A549 (cell line): Measurements from ENCODE around the gene MPHOSPH6. TPM values are rescaled to one million over a fixed set of nuclear protein-coding genes. Genes with fewer than 3 reads are reported as not detected.

Experiments used
- ATAC-seq, 2 experiments: fragments of 200-7000 bp in 1 of 2; fragments of >200 bp in 1 of 2; cut with Nextera tagmentation in 1 of 2; cut with Tn5 transposase in 1 of 2; 3 replicates each; pipeline versions ENCODE4 v1.8.0 to v1.9.1; 2018 to 2020; ENCODE audit warnings: mild to moderate bottlenecking in 1 of 2, moderate library complexity in 1 of 2
- CTCF ChIA-PET: fragments of 300-600 bp; sonication (Branson Sonifier 250); formaldehyde crosslinking; extraction: SDS; loops from one replicate; lab custom pipeline; 2021; ENCODE audit warnings: antibody characterized with exemption, inconsistent platforms; lab: Yijun Ruan, JAX
- POLR2A ChIA-PET: fragments of 350-600 bp; formaldehyde crosslinking; extraction: SDS; loops from one replicate; lab custom pipeline; 2021; ENCODE audit warnings: antibody characterized with exemption, inconsistent platforms; lab: Yijun Ruan, JAX
- DNase-seq, 2 experiments: peaks; one replicate each; pipeline versions ENCODE4 v3.0.0 to v3.0.0-alpha.2; 2011 to 2016; ENCODE audit warnings: low read depth in 1 of 2, low spot score in 1 of 2
- FAIRE-seq: peaks from 2 replicates; lab custom pipeline; 2011; peaks lifted over from hg19 to GRCh38; lab: Jason Lieb, UNC
- H3K27ac ChIP-seq, 2 experiments: fragments of >200 bp; sonication (Bioruptor Twin); formaldehyde crosslinking; 3 replicates each; pipeline ENCODE4 v1.5.1; 2016 to 2017
- H3K4me1 ChIP-seq: fragments of >200 bp; sonication (Bioruptor Twin); formaldehyde crosslinking; 3 replicates; pipeline ENCODE4 v1.6.1; 2016
- H3K4me2 ChIP-seq: fragments of >200 bp; sonication (Bioruptor Twin); formaldehyde crosslinking; 3 replicates; pipeline ENCODE4 v1.6.1; 2016
- H3K4me3 ChIP-seq: fragments of >200 bp; sonication (Bioruptor Twin); formaldehyde crosslinking; 3 replicates; pipeline ENCODE4 v1.5.1; 2016
- H3K9me3 ChIP-seq: fragments of >200 bp; sonication (Bioruptor Twin); formaldehyde crosslinking; 3 replicates; pipeline ENCODE4 v1.6.1; 2016
- ATOH8 ChIP-seq: fragments of 250-450 bp; sonication (Bioruptor Pico); IDR thresholded peaks from 2 replicates; pipeline ENCODE4 v1.5.0; 2020; ENCODE audit warnings: low read depth, mild to moderate bottlenecking, moderate library complexity
- BHLHE40 ChIP-seq: IDR thresholded peaks from 2 replicates; pipeline ENCODE4 v1.6.1; 2012; ENCODE audit warnings: low read depth, low read length, inconsistent platforms
- CBX2 ChIP-seq: fragments of 200-600 bp; sonication (generic); IDR thresholded peaks from 2 replicates; pipeline ENCODE4 v1.6.1; 2016; ENCODE audit warnings: low read depth, mild to moderate bottlenecking, borderline replicate concordance
- CBX8 ChIP-seq: fragments of 200-600 bp; sonication (generic); IDR thresholded peaks from 2 replicates; pipeline ENCODE4 v1.6.1; 2016
- CHD2 ChIP-seq: fragments of 150-350 bp; IDR thresholded peaks from 2 replicates; pipeline ENCODE4 v1.6.1; 2014; ENCODE audit warnings: low read length; ENCODE audit not compliant: partially characterized antibody
- CHD4 ChIP-seq: fragments of 200-600 bp; sonication (generic); IDR thresholded peaks from 2 replicates; pipeline ENCODE4 v1.6.1; 2016; ENCODE audit warnings: antibody characterized with exemption, mild to moderate bottlenecking, borderline replicate concordance
- E2F6 ChIP-seq: IDR thresholded peaks from 2 replicates; pipeline ENCODE4 v1.6.1; 2012; ENCODE audit warnings: low read depth, borderline replicate concordance
- EHF ChIP-seq: fragments of 250-450 bp; sonication (Bioruptor Pico); IDR thresholded peaks from 2 replicates; pipeline ENCODE4 v1.5.0; 2020; ENCODE audit warnings: mild to moderate bottlenecking
- FOSL2 ChIP-seq, 2 experiments: fragments of 450-650 bp in 1 of 2; fragments of >200 bp in 1 of 2; sonication (Bioruptor Twin) in 1 of 2; formaldehyde crosslinking; IDR thresholded peaks; 2 replicates each; pipeline versions ENCODE4 v1.5.0 to v1.6.1; 2016 to 2020; ENCODE audit warnings: mild to moderate bottlenecking in 1 of 2, moderate library complexity in 1 of 2
- HDAC2 ChIP-seq: fragments of 200-600 bp; sonication (generic); IDR thresholded peaks from 2 replicates; pipeline ENCODE4 v1.6.1; 2016
- HEYL ChIP-seq: fragments of 250-450 bp; sonication (Bioruptor Pico); IDR thresholded peaks from 2 replicates; pipeline ENCODE4 v1.8.0; 2021; ENCODE audit warnings: mild to moderate bottlenecking, moderate library complexity
- HOXA7 ChIP-seq: fragments of 250-450 bp; sonication (Bioruptor Pico); IDR thresholded peaks from 2 replicates; pipeline ENCODE4 v1.5.0; 2020; ENCODE audit warnings: mild to moderate bottlenecking, moderate library complexity
- HOXB5 ChIP-seq: fragments of 250-450 bp; sonication (Bioruptor Pico); IDR thresholded peaks from 2 replicates; pipeline ENCODE4 v1.5.0; 2020; ENCODE audit warnings: mild to moderate bottlenecking, moderate library complexity
- JUN ChIP-seq, 2 experiments: fragments of >200 bp; sonication (Bioruptor Twin); formaldehyde crosslinking; IDR thresholded peaks; 2 replicates in 1 of 2; 3 replicates in 1 of 2; pipeline ENCODE4 v1.6.1; 2016 to 2017
- JUNB ChIP-seq: fragments of >200 bp; sonication (Bioruptor Twin); formaldehyde crosslinking; IDR thresholded peaks from 2 replicates; pipeline ENCODE4 v1.6.1; 2016
- KDM5A ChIP-seq: fragments of 200-600 bp; sonication (generic); IDR thresholded peaks from 2 replicates; pipeline ENCODE4 v1.6.1; 2016; ENCODE audit warnings: antibody characterized with exemption, mild to moderate bottlenecking
- MAFK ChIP-seq: fragments of 450-650 bp; IDR thresholded peaks from 2 replicates; pipeline ENCODE4 v1.6.1; 2014; ENCODE audit not compliant: partially characterized antibody
- MYC ChIP-seq: IDR thresholded peaks from 2 replicates; pipeline ENCODE4 v1.6.1; 2012; ENCODE audit warnings: mild to moderate bottlenecking, inconsistent platforms, low read length, improper control_type of control experiment, borderline replicate concordance
- NPAS2 ChIP-seq: fragments of 250-450 bp; sonication (Bioruptor Pico); IDR thresholded peaks from 2 replicates; pipeline ENCODE4 v1.8.0; 2022; ENCODE audit warnings: mild to moderate bottlenecking, moderate library complexity, borderline replicate concordance
- POLR2AphosphoS2 ChIP-seq: conservative IDR thresholded peaks from 2 replicates; pipeline ENCODE4 v1.6.1; 2012; ENCODE audit warnings: low read length, improper control_type of control experiment, inconsistent platforms
- RARB ChIP-seq: fragments of 250-450 bp; sonication (Bioruptor Pico); IDR thresholded peaks from 2 replicates; pipeline ENCODE4 v1.8.0; 2021; ENCODE audit warnings: mild to moderate bottlenecking, moderate library complexity
- RFX5 ChIP-seq: fragments of 450-650 bp; IDR thresholded peaks from 2 replicates; pipeline ENCODE4 v1.7.1; 2014; ENCODE audit warnings: antibody characterized with exemption, mild to moderate bottlenecking, moderate library complexity
- RNF2 ChIP-seq: fragments of 200-600 bp; sonication (generic); IDR thresholded peaks from 2 replicates; pipeline ENCODE4 v1.6.1; 2016; ENCODE audit warnings: low read depth, mild to moderate bottlenecking, antibody characterized with exemption, moderate library complexity, borderline replicate concordance
- SREBF2 ChIP-seq: fragments of 450-650 bp; IDR thresholded peaks from 2 replicates; pipeline ENCODE4 v1.6.1; 2014; ENCODE audit warnings: mild to moderate bottlenecking, moderate library complexity
- USF2 ChIP-seq: fragments of 450-650 bp; IDR thresholded peaks from 2 replicates; pipeline ENCODE4 v1.6.1; 2014; ENCODE audit warnings: antibody characterized with exemption
- ZSCAN20 ChIP-seq: fragments of 250-450 bp; sonication (Bioruptor Pico); IDR thresholded peaks from 2 replicates; pipeline ENCODE4 v1.8.0; 2022; ENCODE audit warnings: mild to moderate bottlenecking, moderate library complexity
- WGBS: methylation state at CpG from one replicate; pipeline ENCODE4 v1.1.6; 2017; ENCODE audit errors: missing lambda C conversion rate; 5-methylcytosine and 5-hydroxymethylcytosine counted together
- polyA plus RNA-seq, 4 experiments: library from polyadenylated mRNA; depleted of rRNA in 3 of 4; stranded (reverse); fragments of >200 nt; fragmentation: RNase III in 1 of 4; extraction: RNeasy Plus Mini Kit Qiagen cat#74134 plus additional on column Dnase treatment in 1 of 4; gene quantifications; 2 replicates in 3 of 4; 3 replicates in 1 of 4; pipeline ENCODE4 v1.2.3, GENCODE V29; 2011 to 2017
- TF ChIP-seq, protein P1 (sequence below): IDR thresholded peaks from 2 replicates; pipeline ENCODE4 v1.6.1; 2012
- TF ChIP-seq, protein P2 (sequence below): fragments of >200 bp; sonication (Bioruptor Twin); formaldehyde crosslinking; IDR thresholded peaks from 2 replicates; pipeline ENCODE4 v1.6.1; 2016

Gene MPHOSPH6
- polyA plus RNA-seq, 2 of the 4 experiments (the other 2 are of a cell fraction) = 43.7 to 49.4 TPM

DNA sequence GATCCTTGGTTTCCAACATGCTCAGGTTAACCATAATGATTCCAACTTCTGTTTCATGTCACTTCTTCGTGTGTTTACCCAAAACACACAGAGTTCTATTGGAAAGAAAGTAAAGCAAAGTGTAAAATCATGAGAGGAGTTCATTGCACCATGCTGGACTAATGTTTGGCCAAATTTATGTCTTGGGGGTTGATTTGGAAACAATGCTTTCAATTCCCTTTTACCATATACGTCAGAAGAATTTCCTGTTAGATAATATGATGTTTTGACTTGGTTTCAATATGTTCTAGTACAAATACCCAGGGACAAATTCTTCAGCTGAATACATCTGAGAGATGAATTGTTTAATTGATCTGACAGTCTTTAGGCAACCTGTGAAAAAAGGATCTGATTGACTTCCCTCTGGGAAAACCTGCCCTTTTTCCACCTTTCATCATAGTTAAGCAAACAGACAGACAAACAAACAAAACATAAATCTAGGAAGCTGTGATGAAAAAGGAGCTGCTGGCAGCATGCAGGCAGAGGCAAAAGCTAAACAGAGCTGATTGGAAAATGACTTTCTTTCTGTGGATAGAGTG, 26.0 kb upstream of the MPHOSPH6 start (continued):
- no peak for TF ChIP-seq MYC

- no peak for TF ChIP-seq NPAS2 (CRISPR knock-in tag)
- TF ChIP-seq FOSL2 (IDR thresholded peaks at IDR 0.05) = no peak
- TF ChIP-seq FOSL2 (CRISPR knock-in tag; IDR thresholded peaks at IDR 0.05) = no peak
- TF ChIP-seq MAFK = no peak
- TF ChIP-seq, protein P1, sequence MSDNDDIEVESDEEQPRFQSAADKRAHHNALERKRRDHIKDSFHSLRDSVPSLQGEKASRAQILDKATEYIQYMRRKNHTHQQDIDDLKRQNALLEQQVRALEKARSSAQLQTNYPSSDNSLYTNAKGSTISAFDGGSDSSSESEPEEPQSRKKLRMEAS = no peak
- TF ChIP-seq HOXA7 (CRISPR knock-in tag) = no peak
- TF ChIP-seq EHF (CRISPR knock-in tag) = no peak
- no peak for TF ChIP-seq CHD2
- no peak for TF ChIP-seq SREBF2
- no peak for TF ChIP-seq KDM5A
- TF ChIP-seq ATOH8 (CRISPR knock-in tag) = no peak
- no peak for TF ChIP-seq HOXB5 (CRISPR knock-in tag)
- no peak for TF ChIP-seq BHLHE40
- TF ChIP-seq CHD4 = no peak
- TF ChIP-seq, protein P2, sequence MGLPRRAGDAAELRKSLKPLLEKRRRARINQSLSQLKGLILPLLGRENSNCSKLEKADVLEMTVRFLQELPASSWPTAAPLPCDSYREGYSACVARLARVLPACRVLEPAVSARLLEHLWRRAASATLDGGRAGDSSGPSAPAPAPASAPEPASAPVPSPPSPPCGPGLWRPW = no peak
- TF ChIP-seq HEYL (CRISPR knock-in tag) = no peak
- H3K9me3 ChIP-seq = no peaks in the 10 kb centered on the region
- no peak overlapping the region for H3K27ac ChIP-seq
- 93% methylated on average over 1 of the region's 1 CpG for WGBS
- POLR2A ChIA-PET = no interaction called here
- H3K4me2 ChIP-seq = no peak overlapping the region
- CTCF ChIA-PET = no interaction called here
- no peak overlapping the region for H3K4me3 ChIP-seq
- ATAC-seq (no peak), FAIRE-seq (no peak), DNase-seq (no peak)
- H3K4me1 ChIP-seq = no peaks in the 10 kb centered on the region
These were observed 24.1 kb upstream of the MPHOSPH6 start for GRCh38 chr16:82194086-82194485.

DNA sequence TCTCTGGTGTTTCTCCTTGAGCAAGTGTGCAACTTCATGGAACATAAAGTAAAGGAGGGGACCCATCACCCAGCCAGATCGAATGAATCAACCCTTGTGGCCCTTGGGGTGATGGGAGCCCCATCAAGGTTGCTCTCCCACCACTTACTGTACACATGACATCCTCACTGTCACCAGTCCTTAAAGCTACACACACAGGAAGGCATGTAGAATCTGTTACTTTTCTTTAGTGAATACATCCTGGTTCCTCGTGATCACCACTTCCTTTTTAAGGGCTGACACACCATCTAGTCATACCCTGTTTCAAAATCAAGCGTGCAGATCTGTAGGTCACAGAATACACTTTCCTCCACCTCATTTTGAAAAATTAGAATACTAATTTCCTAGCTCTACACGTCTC, 22.6 kb upstream of the MPHOSPH6 start:
- CTCF ChIA-PET = interaction anchor here (2.6 kb wide), 1 partner anchor 9 kb away, joined by 6 read pairs; no protein-coding TSS in a partner anchor
- POLR2A ChIA-PET = no interaction called here
- ATAC-seq (no peak), DNase-seq (no peak), FAIRE-seq (no peak)
- no peaks in the 10 kb centered on the region for H3K9me3 ChIP-seq
- H3K4me1 ChIP-seq = no peaks in the 10 kb centered on the region
- 3% methylated on average over 4 of the region's 4 CpGs for WGBS
- TF ChIP-seq ZSCAN20 (no peak), SREBF2 (no peak), RFX5 (no peak), RNF2 (no peak), USF2 (no peak), JUN (IDR thresholded peaks at IDR 0.05) (no peak), CHD2 (no peak), FOSL2 (IDR thresholded peaks at IDR 0.05) (no peak), FOSL2 (CRISPR knock-in tag; IDR thresholded peaks at IDR 0.05) (no peak), CHD4 (no peak), RARB (CRISPR knock-in tag) (no peak), HDAC2 (no peak), HEYL (CRISPR knock-in tag) (no peak), CBX8 (no peak), POLR2AphosphoS2 (no peak), EHF (CRISPR knock-in tag) (no peak), CBX2 (no peak), JUNB (no peak), E2F6 (no peak)
- no peak overlapping the region for H3K4me3 ChIP-seq
- no peak overlapping the region for H3K27ac ChIP-seq
- H3K4me2 ChIP-seq = no peak overlapping the region
